Inflammatory macrophage (primary cell): ENCODE measurements around the gene MTA3.
A peak's percentile ranks its signal among the peaks of the same experiment; 100 is the strongest.

Source experiments
- DNase-seq, 2 donors: peaks; one replicate each; pipeline ENCODE4 v3.0.0-alpha.2; 2020 to 2022

MTA3 gene

DNA sequence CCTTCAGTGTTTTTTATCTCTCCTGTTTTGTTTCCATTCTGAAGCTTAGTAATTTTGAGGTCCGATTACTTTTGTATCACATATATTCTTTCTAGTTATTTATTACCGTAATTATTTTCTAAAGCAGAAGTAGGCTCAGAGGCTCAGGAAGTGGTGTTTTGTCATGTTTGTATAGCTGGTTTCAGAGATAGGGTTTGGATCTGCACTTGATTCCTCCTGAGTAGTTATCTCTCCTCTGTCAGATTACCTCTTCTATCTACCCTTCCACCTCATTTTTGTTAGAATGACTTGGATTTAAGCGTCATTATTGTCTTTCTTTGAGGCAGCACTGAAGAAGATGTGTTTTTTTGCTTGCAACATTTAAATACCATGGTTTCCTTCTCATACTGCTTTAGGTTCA lies 95.4 kb downstream of the MTA3 start:
- DNase-seq = peak; percentile 30 to 39

DNA sequence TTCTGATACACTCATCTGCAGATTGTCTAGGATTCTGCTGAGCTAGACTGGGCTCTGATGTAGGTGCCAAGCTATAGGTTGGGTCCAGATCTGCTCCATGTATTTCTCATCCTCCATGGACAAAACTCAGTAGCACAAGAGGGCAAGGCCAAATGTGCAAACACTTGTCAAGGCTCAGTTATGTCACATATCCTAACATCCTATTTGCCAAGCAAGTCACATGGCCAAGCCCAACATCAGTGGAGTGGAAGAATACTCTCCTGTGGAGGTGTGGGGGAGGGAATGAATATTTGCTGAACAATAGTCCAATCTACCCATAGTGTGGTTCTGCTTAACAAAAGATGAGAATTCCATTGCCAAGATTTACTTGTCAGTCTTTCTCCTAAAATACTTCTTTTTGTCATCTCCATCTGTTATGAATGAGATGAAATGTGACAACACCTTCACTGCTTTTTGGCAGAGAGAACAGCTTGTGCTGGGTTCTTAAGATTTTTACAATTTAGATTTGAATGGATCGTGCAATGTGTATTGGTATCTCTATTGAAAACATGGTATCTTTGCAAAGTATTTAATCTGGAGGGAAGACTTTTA lies 105.7 kb downstream of the MTA3 start:
- no peak for DNase-seq

DNA sequence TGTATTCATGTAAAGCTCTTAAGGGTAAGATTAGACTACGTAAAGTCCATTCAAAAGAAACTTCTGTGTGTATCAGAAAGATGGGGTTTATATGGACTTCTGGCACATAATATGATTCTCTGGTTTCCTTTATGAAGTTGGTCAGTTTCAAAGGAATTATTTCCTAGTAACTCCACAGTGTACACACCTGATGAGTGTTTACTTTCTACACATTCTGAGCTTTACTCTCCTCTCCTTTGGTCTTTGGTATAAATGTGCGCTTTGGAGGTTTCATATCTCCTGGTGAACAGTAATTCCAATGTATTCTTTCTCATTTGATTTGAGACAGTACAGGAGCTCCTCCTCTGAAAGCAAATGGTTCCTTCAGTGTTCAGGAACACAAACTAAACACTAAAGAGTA lies 107.4 kb downstream of the MTA3 start:
- DNase-seq = no peak

DNA sequence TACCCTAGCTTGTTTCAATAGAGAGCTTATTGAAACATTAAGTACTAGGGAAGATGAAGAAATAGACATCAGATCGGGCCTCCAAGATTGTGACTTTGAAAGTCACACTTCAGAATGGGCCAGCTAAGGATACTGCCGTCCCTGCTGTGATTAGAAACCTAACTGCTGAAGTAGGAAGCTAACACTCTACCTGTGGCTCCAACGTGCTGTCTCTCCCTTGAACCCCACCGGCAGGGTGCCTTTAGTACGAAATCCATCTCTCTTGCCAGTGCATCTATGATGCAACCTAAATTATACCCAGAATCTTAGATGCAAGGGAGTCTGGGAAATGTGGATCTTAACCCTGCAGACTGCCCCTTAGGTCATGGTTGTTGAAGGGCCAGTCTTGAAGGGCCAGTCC lies 116.9 kb downstream of the MTA3 start:
- no peak for DNase-seq

DNA sequence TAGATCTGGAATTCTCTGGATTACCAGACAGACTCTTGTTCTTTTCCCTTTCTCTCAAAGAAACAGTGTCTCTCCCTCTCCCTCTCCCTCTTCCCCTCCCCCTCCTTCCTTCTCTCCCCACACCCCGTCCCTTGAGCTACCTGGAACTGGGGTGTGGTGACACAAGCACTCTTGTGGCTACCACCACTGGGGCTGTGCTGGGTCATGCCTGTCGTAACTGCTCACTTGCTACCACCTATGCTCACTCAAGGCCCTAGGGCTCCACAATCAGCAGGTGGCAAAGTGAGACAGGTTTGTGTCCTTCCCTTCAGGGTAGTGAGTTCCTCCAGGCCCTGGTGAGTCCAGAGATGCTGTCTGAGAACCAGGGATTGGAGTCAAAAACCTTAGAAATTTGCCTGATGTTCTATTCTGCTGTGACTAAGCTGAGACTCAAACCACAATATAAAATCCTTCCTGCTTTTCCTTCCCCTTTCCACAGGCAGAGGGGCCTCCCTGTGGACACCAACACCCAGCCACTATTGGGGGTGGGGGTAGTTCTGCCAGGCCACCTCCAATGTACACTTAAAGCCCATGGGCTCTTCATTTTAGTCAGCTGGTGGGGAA lies 124.7 kb downstream of the MTA3 start:
- DNase-seq = peak; percentile 52 to 59

DNA sequence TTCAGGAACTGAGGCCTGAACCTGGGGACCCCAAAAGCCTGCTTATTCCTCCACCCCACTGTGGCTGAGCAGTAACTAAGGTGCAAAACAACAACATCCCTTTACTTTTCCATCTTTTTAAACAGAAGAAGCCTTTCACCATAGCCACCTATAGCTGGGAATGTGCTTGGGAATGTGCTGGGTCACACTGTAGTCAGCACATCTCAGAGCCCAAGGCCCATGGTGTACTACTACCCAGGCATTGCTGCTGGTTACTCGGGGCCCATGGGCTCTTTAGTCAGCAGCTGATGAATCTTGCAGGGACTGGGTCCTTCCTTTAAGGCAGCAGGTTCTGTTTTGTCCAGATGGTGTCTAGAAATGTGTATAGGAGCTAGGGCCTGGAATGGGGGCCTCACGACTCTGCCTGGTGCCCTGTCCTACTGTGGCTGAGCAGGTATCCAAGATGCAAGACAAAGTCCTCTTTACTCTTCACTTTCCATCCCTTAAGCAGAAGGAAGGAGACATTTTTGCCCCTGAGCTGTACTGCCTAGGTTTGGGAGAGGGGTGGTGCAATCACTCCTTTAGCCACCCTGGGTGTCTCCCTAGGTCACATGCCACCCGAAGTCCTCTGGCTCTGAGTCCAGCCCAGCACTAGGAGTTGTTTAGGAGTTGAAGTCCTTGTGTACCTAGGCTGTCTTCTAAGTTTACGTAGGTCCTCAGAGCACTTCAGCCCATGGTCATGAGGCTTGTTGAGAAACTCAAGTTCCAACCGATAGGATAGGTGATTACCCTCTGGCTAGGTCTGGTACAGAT lies 125.5 kb downstream of the MTA3 start:
- DNase-seq = peak; percentile 19 to 21

DNA sequence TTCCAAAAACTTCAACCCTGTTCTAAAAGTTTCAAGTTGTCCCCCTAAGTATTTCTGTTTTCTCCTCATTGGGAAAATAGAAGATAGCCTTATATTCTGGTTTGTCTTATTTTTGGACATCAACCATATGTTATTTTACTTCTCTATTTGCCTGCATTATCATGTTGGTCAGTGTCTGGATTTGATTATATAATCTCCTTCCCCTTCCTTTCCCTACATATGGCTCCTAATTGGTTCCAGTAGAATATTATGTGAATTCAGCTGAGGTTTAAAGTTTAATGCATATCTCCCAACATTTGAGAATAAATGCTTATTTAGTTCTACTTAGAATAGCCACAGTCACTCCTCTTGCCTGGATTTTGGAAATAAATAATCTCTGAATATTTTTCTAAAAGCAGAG lies 128.6 kb downstream of the MTA3 start:
- no peak for DNase-seq

DNA sequence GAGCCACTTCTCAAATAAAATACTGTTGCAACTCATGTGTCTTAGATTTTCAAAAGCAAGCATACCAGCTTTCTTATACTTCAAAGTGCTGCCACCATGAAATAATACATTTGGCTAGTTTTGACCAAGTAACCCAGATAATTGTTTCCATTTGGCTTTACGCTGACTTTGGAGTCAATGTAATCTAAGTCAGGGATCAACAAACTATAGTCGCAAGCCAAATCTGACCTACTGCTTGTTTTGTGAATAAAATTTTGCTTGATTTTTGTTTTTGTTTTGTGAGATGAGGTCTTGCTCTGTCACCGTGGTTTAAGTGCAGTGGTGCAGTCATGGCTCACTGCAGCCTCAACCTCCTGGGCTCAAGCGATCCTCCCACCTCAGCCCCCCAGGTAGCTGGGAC lies 130.5 kb downstream of the MTA3 start:
- no peak for DNase-seq

DNA sequence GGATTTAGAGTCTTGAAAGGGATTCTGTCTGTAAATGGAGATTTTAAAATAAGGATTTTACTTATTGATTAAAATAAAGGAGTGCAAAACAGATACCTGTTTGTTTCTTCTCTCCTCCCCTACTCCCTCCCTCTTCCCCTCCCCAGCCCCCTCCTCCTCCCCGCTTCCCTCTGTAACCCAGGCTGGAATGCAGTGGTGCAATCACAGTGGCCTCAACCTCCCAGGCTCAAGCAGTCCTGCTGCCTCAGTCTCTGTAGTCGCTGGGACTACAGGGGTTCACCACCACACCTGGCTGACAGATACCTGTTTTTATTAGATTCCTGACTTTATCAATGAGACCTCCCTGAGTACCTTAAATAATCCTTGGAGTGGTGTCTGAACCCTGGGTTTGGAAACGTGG lies 138.4 kb downstream of the MTA3 start:
- no peak for DNase-seq

DNA sequence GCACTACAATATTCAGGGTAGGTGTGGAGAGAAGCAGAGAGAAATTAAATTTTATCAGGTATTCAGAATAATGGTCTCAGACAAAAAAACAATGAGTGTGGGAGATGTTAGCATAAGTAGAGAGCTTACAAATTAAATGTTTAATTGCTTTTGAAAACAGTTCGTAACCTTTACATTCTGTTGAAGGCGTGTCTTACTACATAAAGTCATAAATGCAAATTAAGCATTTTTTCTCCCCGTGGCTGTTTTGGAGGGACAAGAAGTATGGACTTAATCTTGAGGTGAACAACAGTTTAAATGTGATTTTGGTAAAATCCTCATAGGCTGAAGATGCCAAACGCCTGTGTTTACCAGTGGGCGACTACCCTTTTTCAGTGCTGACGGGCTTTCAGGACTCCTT lies 139.7 kb downstream of the MTA3 start:
- no peak for DNase-seq

DNA sequence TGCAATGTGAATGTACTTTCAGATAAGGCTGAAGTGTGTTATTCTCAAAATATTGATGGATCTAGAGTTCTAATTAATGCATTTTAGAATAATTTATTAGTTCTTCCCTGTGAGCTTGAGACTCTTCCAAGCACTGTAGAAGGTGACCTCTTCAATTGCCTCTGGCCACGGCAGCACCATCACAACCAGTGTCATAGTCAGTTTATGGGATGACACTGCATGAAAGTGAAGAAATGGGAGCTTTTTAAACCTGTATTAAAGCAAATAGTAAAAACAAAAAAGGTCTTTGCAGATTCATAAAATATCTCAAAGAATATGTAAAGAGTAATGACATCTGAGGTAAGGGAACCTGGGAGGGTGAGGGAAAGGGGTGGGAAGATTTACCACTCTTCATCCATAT lies 143.5 kb downstream of the MTA3 start:
- no peak for DNase-seq

DNA sequence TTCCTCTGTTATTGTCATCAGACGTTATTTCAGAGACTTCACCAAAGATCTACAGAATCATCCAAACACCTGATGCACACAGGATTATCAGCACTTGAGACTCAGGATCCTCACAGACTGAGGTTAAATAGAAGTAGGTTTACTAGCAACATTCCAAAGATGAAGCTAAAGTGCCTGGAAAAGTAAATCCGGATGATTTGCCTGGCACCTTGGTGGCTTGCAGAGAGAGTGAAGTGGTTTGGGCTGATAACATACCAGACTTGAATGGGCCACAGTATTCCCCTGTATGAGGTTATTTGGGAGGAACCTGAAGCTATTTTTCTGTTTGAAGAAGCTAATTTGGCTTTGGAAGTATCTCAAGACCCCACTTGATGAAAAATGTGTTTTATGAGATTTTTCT lies 144.5 kb downstream of the MTA3 start:
- DNase-seq = no peak

DNA sequence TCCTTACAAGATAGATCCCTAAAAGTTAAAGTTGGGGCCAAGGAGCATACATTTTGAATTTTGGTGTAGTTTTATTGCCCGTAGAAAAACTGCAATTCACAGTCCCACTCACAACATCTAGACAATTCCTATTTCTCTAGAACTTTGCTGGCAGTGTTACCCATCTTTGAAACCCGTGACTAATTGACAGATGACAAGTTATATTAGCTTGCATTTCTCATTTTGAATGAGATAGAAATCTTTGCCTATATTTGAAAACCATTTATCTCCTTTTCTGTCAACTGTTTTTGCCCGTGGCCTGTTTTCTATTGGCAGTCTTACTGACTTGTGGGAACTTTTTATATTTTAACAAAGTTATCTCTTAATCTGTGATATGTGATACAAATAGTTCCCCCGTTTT lies 145.5 kb downstream of the MTA3 start:
- DNase-seq = no peak

DNA sequence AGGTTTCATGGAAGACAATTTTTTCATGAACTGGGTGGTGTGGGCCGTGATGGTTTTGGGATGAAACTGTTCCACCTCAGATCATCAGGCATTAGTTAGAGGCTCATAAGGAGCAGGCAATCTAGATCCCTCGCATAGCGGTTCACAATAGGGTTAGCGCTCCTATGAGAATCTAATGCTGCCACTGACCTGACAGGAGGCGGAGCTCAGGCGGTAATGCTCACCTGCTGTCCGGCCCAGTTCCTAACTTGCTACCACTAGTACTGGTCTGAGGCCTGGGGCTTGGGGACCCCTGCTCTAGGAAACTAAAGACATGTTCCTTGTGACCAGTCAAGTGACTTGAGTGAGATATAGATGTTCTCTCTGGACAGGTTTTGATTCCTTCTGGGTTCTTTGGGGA lies 146.3 kb downstream of the MTA3 start:
- no peak for DNase-seq

DNA sequence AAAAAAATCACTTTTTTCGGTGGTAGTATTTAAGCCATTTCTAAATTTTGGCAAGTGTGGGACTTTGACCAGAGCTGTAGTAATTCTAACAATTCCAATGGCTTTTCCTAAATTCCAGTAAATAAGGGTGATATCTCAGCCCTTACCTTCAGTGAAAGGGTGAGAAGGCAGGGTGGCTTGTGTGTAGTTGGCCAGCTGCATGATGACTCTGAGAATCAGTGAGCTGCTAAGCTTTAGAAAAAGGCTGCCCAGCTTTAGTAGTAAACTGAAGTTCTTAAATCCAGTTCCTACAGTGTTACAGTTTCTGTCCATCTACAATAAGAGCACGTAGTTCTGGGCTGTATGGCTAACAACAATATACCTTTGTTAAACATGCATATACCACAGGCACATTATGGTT lies 153.5 kb downstream of the MTA3 start:
- DNase-seq = no peak

DNA sequence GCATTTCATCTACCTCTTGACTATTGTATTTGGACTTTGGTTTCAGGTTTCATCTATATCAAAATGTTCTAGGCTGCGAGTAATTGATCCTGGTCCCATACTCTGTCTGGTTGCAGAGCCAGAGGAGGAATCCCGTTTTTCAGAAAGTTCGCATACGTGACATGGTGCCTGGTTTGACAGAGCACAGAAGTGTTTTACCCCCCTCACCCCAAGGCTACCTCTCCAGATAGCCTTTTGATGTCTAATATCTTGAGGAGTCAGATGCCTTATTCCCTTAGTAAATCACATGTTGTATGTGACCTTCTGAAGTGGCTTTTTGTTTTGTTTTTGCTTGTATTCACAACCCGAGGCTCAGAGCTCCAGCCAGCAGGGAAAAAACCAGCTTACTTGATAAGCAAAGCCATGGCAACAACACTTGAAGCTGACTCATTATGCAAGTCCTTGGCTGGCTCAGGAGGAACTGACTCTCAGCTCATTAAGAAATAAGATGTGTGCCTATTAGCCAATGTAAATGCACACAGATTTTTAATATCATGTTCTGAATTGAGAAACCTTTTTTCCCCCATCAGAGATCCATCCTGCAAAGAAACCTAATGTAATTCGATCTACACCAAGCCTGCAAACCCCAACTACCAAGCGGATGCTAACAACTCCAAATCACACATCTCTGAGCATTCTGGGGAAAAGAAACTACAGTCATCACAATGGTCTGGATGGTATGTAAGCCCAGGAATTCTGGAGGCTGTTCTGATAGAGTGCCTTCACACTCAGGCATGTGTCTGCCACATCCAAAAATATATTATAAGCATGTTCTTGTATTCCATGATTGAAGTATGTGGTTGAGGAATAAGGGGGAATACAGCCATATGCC lies 154.1 kb downstream of the MTA3 start:
- peak; percentile 95 for DNase-seq

DNA sequence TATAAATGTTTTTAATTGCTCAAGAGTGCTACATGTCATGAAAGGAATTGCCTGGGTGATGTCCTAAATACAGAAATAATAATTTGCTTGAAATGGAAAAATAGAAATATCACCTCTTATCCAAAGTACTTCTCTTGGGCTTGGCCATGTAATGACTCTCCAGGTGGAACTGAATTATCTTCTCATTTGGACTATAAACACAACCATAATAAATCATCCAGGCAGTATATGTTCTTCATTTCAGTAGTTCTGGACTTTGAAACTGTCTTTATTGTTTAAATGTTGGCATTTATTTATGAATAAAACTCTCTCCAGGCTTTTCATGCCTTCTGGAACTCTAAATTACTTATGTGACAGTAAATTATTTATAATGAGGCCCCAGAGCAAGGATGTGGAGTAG lies 155.0 kb downstream of the MTA3 start:
- DNase-seq = no peak

DNA sequence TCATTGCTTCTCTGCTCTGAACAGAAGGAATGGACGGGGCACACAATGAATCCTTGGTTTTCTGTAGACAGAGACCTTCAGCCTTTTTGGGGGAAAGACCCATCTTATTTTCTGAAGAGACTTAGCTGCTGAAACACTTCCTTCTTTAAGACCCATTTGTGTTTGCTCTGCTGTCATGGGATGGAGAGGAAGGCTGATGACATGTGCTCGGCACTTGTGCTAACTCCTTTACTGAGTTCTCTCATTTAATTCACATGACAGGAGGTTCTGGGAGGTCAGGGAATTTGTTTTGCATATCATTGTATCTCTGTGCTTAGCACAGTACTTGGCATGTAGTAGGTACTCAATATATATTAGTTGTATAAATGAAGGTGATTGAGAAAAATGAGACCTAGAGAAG lies 156.5 kb downstream of the MTA3 start:
- DNase-seq = peak; percentile 84

DNA sequence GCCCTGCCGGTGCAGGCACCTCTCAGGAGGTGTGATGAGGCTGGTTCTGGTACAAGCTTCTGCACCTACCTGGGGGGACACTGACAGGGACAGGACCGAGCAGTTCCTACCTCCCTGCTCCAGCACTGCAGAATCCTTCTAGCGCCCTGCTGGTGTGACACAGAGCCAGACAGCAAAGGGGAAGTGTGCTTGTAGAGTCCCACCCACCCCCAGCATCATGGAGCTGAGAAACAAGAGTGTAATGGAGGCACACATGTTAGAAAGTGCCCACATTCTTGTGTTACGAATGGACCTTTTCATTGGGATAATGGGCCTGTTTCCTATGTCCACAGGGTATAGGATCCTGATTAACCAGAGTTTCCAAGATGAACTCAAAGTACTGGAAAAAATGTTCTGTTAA lies 157.2 kb downstream of the MTA3 start:
- peak; percentile 62 to 72 for DNase-seq

DNA sequence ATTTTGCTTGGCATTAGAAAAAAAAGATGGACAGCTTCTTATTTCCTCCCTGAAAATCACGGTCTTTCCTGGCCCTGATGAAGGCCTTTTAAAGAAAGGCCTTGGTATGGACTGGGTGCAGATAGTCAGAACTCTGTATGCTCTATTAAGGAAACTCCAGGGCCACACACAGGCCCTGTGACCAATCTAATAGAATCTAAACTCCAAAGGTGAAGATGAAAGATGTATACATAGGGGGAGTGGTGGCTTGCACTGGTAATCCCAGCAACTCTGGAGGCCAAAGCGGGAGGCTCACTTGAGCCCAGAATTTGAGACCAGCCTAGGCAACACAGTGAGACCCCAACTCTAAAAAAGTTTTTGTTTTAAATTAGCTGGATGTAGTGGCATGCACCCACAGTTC lies 158.2 kb downstream of the MTA3 start:
- no peak for DNase-seq

DNA sequence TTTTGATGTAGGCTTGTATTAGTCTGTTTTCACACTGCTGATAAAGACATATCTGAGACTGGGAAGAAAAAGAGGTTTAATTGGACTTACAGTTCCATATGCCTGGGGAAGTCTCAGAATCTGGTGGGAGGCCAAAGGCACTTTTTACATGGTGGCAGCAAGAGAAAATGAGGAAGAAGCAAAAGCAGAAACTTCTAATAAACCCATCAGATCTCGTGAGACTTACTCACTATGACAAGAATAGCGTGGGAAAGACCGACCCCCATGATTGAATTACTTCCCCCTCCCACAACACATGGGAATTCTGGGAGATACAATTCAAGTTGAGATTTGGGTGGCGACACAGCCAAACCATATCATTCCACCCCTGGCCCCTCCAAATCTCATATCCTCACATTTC lies 162.9 kb downstream of the MTA3 start:
- DNase-seq = peak; percentile 72 to 79

DNA sequence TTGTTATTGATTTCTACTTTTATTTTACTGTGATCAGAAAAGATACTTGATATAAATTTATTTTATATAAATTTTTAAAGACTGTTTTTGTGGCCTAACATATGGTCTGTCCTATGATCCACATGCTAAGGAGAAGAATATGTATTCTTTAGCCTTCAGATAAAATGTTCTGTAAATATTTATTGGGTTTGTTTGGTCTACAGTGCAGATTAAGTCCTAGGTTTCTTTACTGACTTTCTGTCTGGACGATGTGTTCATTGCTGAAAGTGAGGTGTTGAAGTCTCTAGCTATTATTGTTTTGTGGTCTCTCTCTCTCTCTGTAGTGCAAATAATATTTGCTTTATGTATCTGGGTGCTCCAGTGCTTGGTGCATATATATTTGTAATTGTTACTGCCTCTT lies 165.4 kb downstream of the MTA3 start:
- no peak for DNase-seq

DNA sequence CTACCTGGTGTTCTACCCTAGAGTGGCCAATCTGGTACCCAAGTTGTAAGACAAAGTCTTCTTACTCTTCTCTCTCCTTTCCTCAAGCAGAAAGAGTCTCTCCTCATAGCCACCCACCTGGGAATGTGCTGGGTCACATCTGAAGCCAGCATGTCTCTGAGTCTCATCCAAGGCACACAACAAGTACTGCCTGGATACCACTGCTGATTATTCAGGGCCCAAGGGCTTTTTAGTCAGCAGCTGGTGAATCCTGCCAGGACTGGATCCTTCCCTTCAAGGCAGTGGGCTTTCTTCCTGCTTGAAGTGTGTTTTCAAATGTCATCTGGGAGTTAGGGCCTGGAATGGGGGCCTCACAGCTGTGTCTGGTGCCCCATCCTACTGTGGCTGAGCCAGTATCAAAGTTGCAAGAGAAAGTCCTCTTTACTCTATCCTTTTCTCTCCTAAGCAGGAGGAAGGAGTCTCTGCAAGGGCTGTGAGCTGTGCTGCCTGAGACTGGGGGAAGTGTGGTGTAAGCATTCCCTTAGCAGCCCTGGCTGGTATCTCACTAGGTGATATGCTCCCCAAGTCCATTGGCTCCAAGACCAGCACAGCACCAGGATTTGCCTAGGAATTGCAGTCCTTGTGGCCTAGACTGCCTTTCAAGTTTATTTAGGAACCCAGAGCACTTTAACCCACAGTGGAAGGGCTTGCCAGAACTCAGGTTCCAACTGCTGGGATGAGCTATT lies 168.3 kb downstream of the MTA3 start:
- no peak for DNase-seq
